Brain microvascular endothelial cell (primary cell): ENCODE results near the gene NUMB.
"Not testable (repeated sequence)": the region's sequence is repeated elsewhere in the genome, so short reads cannot be mapped to it uniquely, and the experiment has no call there.

ENCODE experiments used
- DNase-seq: peaks from one replicate; pipeline ENCODE4 v3.0.0-alpha.2; 2020
- H3K27ac ChIP-seq: fragments of 250-450 bp; sonication (Bioruptor Pico); 2 replicates; pipeline ENCODE4 v1.5.1; 2020; ENCODE audit warnings: mild to moderate bottlenecking, moderate library complexity
- H3K27me3 ChIP-seq: fragments of 250-450 bp; sonication (Bioruptor Pico); replicated peaks from 2 replicates; pipeline ENCODE4 v1.5.1; 2020; ENCODE audit warnings: mild to moderate bottlenecking
- H3K36me3 ChIP-seq: fragments of 250-450 bp; sonication (Bioruptor Pico); replicated peaks from 2 replicates; pipeline ENCODE4 v1.5.1; 2020; ENCODE audit warnings: mild to moderate bottlenecking
- H3K4me3 ChIP-seq: 2 replicates; pipeline ENCODE4 v1.5.1; 2011; ENCODE audit warnings: low read depth, mild to moderate bottlenecking, control low read depth, low read length, moderate library complexity
- CTCF ChIP-seq: IDR thresholded peaks from 2 replicates; pipeline ENCODE4 v1.5.1; 2011; ENCODE audit warnings: low read depth, mild to moderate bottlenecking, moderate library complexity, low read length, control low read depth, inconsistent platforms; ENCODE audit errors: missing control alignments
- in situ Hi-C: cut with HindIII; loops from 2 replicates; pipeline ENCODE4 v1.10.0; 2017; ENCODE audit warnings: low sequenced_read_pairs, low pct_ligation_motif_present

The NUMB gene

GRCh38 chr14:73403181-73403752 lies 55.1 kb downstream of the NUMB start:
- Histone ChIP-seq H3K36me3 (peaks cover 17% of the 10 kb centered on the region), H3K27me3 (no peaks in the 10 kb centered on the region), H3K4me3 (no peak overlapping the region), H3K27ac (no peak overlapping the region)
- DNase-seq = no peak
- in situ Hi-C loops = no loop called here
- no peak for TF ChIP-seq CTCF

- in situ Hi-C loops = no loop called here
- Histone ChIP-seq H3K27ac (no peak overlapping the region), H3K36me3 (peaks cover 15% of the 10 kb centered on the region), H3K4me3 (no peak overlapping the region), H3K27me3 (no peaks in the 10 kb centered on the region)
- DNase-seq = no peak
- no peak for TF ChIP-seq CTCF
Observed at GRCh38 chr14:73402579-73402978, 55.8 kb downstream of the NUMB start.

GRCh38 chr14:73397810-73398209 lies 60.5 kb downstream of the NUMB start:
- in situ Hi-C loops = no loop called here
- Histone ChIP-seq H3K36me3 (no peaks in the 10 kb centered on the region), H3K4me3 (no peak overlapping the region), H3K27me3 (no peaks in the 10 kb centered on the region), H3K27ac (no peak overlapping the region)
- TF ChIP-seq CTCF = no peak
- no peak for DNase-seq

GRCh38 chr14:73394317-73394716 lies 64.0 kb downstream of the NUMB start:
- in situ Hi-C loops = no loop called here
- no peaks in the 10 kb centered on the region for H3K36me3 ChIP-seq
- no peak overlapping the region for H3K4me3 ChIP-seq
- H3K27me3 ChIP-seq = no peaks in the 10 kb centered on the region
- DNase-seq = no peak
- no peak for TF ChIP-seq CTCF
- no peak overlapping the region for H3K27ac ChIP-seq

GRCh38 chr14:73393375-73393774 lies 65.0 kb downstream of the NUMB start:
- DNase-seq = no peak
- Histone ChIP-seq H3K27ac (no peak overlapping the region), H3K4me3 (no peak overlapping the region), H3K36me3 (no peaks in the 10 kb centered on the region), H3K27me3 (no peaks in the 10 kb centered on the region)
- TF ChIP-seq CTCF = no peak
- in situ Hi-C loops = no loop called here

GRCh38 chr14:73392329-73393257 lies 65.8 kb downstream of the NUMB start:
- no peak for TF ChIP-seq CTCF
- no peak for DNase-seq
- Histone ChIP-seq H3K27ac (no peak overlapping the region), H3K36me3 (no peaks in the 10 kb centered on the region), H3K4me3 (no peak overlapping the region), H3K27me3 (no peaks in the 10 kb centered on the region)
- in situ Hi-C loops = no loop called here

GRCh38 chr14:73387860-73388259 lies 70.5 kb downstream of the NUMB start:
- in situ Hi-C loops, H3K27ac ChIP-seq, DNase-seq, H3K27me3 ChIP-seq, H3K36me3 ChIP-seq, H3K4me3 ChIP-seq: not testable (repeated sequence)
